Measurements from ENCODE around the gene ATAD3A.
"Not testable (repeated sequence)": the region's sequence is repeated elsewhere in the genome, so short reads cannot be mapped to it uniquely, and the experiment has no call there.

GRCh38 chr1:1556961-1557360 is 45.0 kb downstream of the ATAD3A start:
- TF ChIP-seq CTCF (IDR thresholded peaks at IDR 0.05; ENCODE audit: insufficient read depth, low read length, poor library complexity, severe bottlenecking); EZH2phosphoT487 (conservative IDR thresholded peaks at IDR 0.05; ENCODE audit: low read length): not testable (repeated sequence)

Measured in SU-DHL-6 (cell line).